Measurements from ENCODE around the gene CHST9. TPM values are rescaled to one million over a fixed set of nuclear protein-coding genes. Genes with fewer than 3 reads are reported as not detected.

The CHST9 gene
- total RNA-seq, 2 donors from 2014 or later = 0.90 to 1.3 TPM

GRCh38 chr18:26920644-26921043, 264.5 kb downstream of the CHST9 start:
- no peak for TF ChIP-seq CTCF (IDR thresholded peaks at IDR 0.05)
- peaks cover 0 to 12% of the 10 kb centered on the region in 2 donors for H3K9me3 ChIP-seq
- H3K4me1 ChIP-seq = peaks cover 0 to 4% of the 10 kb centered on the region in 2 donors

GRCh38 chr18:26919627-26920026, 265.5 kb downstream of the CHST9 start:
- DNase-seq (ENCODE audit: low spot score) = no peak
- Histone ChIP-seq H3K4me3 (no peak overlapping the region), H3K9me3 (peaks cover 0 to 12% of the 10 kb centered on the region in 2 donors), H3K27me3 (no peaks in the 10 kb centered on the region), H3K4me1 (peaks cover 0 to 4% of the 10 kb centered on the region in 2 donors), H3K27ac (no peak overlapping the region), H3K36me3 (no peaks in the 10 kb centered on the region)
- no peak for TF ChIP-seq CTCF (IDR thresholded peaks at IDR 0.05)

More at GRCh38 chr18:26920644-26921043, 264.5 kb downstream of the CHST9 start:
- H3K36me3 ChIP-seq = no peaks in the 10 kb centered on the region
- H3K4me3 ChIP-seq = no peak overlapping the region
- H3K27ac ChIP-seq = no peak overlapping the region
- no peaks in the 10 kb centered on the region for H3K27me3 ChIP-seq
- DNase-seq (ENCODE audit: low spot score) = no peak

GRCh38 chr18:26919201-26919600, 265.9 kb downstream of the CHST9 start:
- no peak for TF ChIP-seq CTCF (IDR thresholded peaks at IDR 0.05)
- peaks cover 0 to 12% of the 10 kb centered on the region in 2 donors for H3K9me3 ChIP-seq
- H3K27ac ChIP-seq = no peak overlapping the region
- no peak overlapping the region for H3K4me3 ChIP-seq
- no peaks in the 10 kb centered on the region for H3K36me3 ChIP-seq
- peaks cover 0 to 4% of the 10 kb centered on the region in 2 donors for H3K4me1 ChIP-seq
- H3K27me3 ChIP-seq = no peaks in the 10 kb centered on the region
- DNase-seq (ENCODE audit: low spot score) = no peak

- Histone ChIP-seq H3K27me3 (no peaks in the 10 kb centered on the region), H3K27ac (no peak overlapping the region)
These were observed 273.3 kb downstream of the CHST9 start for GRCh38 chr18:26911840-26912239.

GRCh38 chr18:26909599-26910290, 275.4 kb downstream of the CHST9 start:
- no peak for DNase-seq (ENCODE audit: low spot score)
- no peaks in the 10 kb centered on the region for H3K36me3 ChIP-seq
- TF ChIP-seq CTCF (IDR thresholded peaks at IDR 0.05) = no peak
- H3K9me3 ChIP-seq = no peaks in the 10 kb centered on the region
- peaks cover 0 to 8% of the 10 kb centered on the region in 2 donors for H3K4me1 ChIP-seq
- H3K4me3 ChIP-seq = no peak overlapping the region
- H3K27ac ChIP-seq = no peak overlapping the region
- no peaks in the 10 kb centered on the region for H3K27me3 ChIP-seq

More at GRCh38 chr18:26911840-26912239, 273.3 kb downstream of the CHST9 start:
- no peak overlapping the region for H3K4me3 ChIP-seq
- no peaks in the 10 kb centered on the region for H3K9me3 ChIP-seq
- peaks cover 0 to 8% of the 10 kb centered on the region in 2 donors for H3K4me1 ChIP-seq
- DNase-seq (ENCODE audit: low spot score) = no peak
- no peak for TF ChIP-seq CTCF (IDR thresholded peaks at IDR 0.05)
- no peaks in the 10 kb centered on the region for H3K36me3 ChIP-seq

GRCh38 chr18:26908906-26909305, 276.2 kb downstream of the CHST9 start:
- H3K27ac ChIP-seq = no peak overlapping the region
- H3K9me3 ChIP-seq = no peaks in the 10 kb centered on the region
- H3K4me1 ChIP-seq = peaks cover 0 to 8% of the 10 kb centered on the region in 2 donors
- no peaks in the 10 kb centered on the region for H3K27me3 ChIP-seq
- no peak overlapping the region for H3K4me3 ChIP-seq
- DNase-seq (ENCODE audit: low spot score) = no peak
- TF ChIP-seq CTCF (IDR thresholded peaks at IDR 0.05) = no peak
- no peaks in the 10 kb centered on the region for H3K36me3 ChIP-seq

Measured in right atrium auricular region (tissue), 2 donors.